Tibial artery (tissue), 4 donors: ENCODE results near the gene DHX30.

Experiments
- DNase-seq, 2 donors: peaks; one replicate each; pipeline ENCODE4 v3.0.0-alpha.2; 2019
- H3K27ac ChIP-seq, 2 donors: fragments of 200-600 bp; sonication (generic) in 1 of 2; 1 replicate in 1 of 2; 2 replicates in 1 of 2; pipeline ENCODE4 v1.5.1; 2018 to 2019; ENCODE audit warnings: mild to moderate bottlenecking in 1 of 2
- H3K27me3 ChIP-seq, 2 donors: fragments of 200-600 bp; sonication (generic) in 1 of 2; one replicate each; pipeline versions ENCODE4 v1.5.1 to v1.6.0; 2016 to 2019
- H3K36me3 ChIP-seq, 3 donors: fragments of 200-600 bp; sonication (generic) in 2 of 3; one replicate each; pipeline ENCODE4 v1.5.1; 2016 to 2019; ENCODE audit warnings: mild to moderate bottlenecking in 2 of 3
- H3K4me1 ChIP-seq, 4 donors: fragments of 200-600 bp; sonication (generic) in 2 of 4; 1 replicate in 3 of 4; 2 replicates in 1 of 4; pipeline ENCODE4 v1.5.1; 2016 to 2019
- H3K4me3 ChIP-seq, 2 donors: fragments of 200-600 bp; sonication (generic) in 1 of 2; 1 replicate in 1 of 2; 2 replicates in 1 of 2; pipeline ENCODE4 v1.5.1; 2018 to 2019; ENCODE audit warnings: mild to moderate bottlenecking in 2 of 2
- H3K9me3 ChIP-seq, 3 donors: fragments of 200-600 bp; sonication (generic) in 1 of 3; one replicate each; pipeline ENCODE4 v1.5.1; 2016 to 2019
- intact Hi-C: fragments of 100-400 bp; cut with DNase I; formaldehyde crosslinking; loops from one replicate; pipeline ENCODE4 v1.15.0; 2023; ENCODE audit warnings: low total_unique reads
- TF ChIP-seq, protein P1 (sequence below), 2 experiments: fragments of 200-600 bp in 1 of 2; fragments of 450-650 bp in 1 of 2; IDR thresholded peaks; one replicate each; pipeline ENCODE4 v1.5.1; 2017 to 2019; ENCODE audit warnings: antibody characterized with exemption in 2 of 2, mild to moderate bottlenecking in 1 of 2, moderate library complexity in 1 of 2

The DHX30 gene

DNA sequence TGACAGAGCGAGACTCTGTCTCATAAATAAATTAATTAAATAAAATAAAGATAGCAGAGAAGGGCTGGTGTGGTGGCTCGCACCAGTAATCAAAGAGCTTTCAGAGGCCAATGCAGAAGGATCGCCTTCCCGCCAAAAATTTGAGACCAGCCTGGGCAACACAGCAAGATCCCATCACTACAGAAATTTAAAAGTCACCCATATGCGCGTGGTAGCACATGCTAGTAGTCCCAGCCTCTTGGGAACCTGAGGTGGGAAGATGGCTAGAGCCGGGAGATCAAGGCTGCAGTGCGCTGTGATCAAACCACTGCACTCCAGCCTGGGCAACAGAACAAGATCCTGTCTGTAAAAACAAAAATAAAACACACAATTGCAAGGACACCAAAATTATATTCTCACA, 30.9 kb upstream of the DHX30 start:
- no peak for DNase-seq
- Histone ChIP-seq H3K36me3 (peaks cover 15 to 27% (median 19%) of the 10 kb centered on the region in 3 donors), H3K4me3 (no peak overlapping the region), H3K4me1 (peaks cover 0 to 10% (median 0%) of the 10 kb centered on the region in 4 donors), H3K9me3 (no peaks in the 10 kb centered on the region), H3K27ac (no peak overlapping the region), H3K27me3 (no peaks in the 10 kb centered on the region)
- intact Hi-C loops, result no loop called here
- TF ChIP-seq, protein P1, sequence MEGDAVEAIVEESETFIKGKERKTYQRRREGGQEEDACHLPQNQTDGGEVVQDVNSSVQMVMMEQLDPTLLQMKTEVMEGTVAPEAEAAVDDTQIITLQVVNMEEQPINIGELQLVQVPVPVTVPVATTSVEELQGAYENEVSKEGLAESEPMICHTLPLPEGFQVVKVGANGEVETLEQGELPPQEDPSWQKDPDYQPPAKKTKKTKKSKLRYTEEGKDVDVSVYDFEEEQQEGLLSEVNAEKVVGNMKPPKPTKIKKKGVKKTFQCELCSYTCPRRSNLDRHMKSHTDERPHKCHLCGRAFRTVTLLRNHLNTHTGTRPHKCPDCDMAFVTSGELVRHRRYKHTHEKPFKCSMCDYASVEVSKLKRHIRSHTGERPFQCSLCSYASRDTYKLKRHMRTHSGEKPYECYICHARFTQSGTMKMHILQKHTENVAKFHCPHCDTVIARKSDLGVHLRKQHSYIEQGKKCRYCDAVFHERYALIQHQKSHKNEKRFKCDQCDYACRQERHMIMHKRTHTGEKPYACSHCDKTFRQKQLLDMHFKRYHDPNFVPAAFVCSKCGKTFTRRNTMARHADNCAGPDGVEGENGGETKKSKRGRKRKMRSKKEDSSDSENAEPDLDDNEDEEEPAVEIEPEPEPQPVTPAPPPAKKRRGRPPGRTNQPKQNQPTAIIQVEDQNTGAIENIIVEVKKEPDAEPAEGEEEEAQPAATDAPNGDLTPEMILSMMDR (IDR thresholded peaks at IDR 0.05), result no peak

GRCh38 chr3:47772788-47773187, 30.1 kb upstream of the DHX30 start:
- Histone ChIP-seq H3K27ac (no peak overlapping the region), H3K4me3 (no peak overlapping the region), H3K9me3 (no peaks in the 10 kb centered on the region), H3K36me3 (peaks cover 15 to 27% (median 19%) of the 10 kb centered on the region in 3 donors), H3K27me3 (no peaks in the 10 kb centered on the region), H3K4me1 (peaks cover 0 to 16% (median 0%) of the 10 kb centered on the region in 4 donors)
- DNase-seq, result peak in 1 of 2 donors; percentile 29
- TF ChIP-seq, protein P1 (IDR thresholded peaks at IDR 0.05), result no peak
- intact Hi-C loops, result no loop called here

GRCh38 chr3:47778746-47779145, 24.2 kb upstream of the DHX30 start:
- intact Hi-C loops, result no loop called here
- Histone ChIP-seq H3K4me3 (no peak overlapping the region), H3K36me3 (no peaks in the 10 kb centered on the region), H3K9me3 (no peaks in the 10 kb centered on the region), H3K4me1 (peaks cover 0 to 41% (median 26%) of the 10 kb centered on the region in 4 donors), H3K27me3 (no peaks in the 10 kb centered on the region), H3K27ac (no peak overlapping the region)
- no peak for DNase-seq
- TF ChIP-seq, protein P1 (IDR thresholded peaks at IDR 0.05), result no peak

DNA sequence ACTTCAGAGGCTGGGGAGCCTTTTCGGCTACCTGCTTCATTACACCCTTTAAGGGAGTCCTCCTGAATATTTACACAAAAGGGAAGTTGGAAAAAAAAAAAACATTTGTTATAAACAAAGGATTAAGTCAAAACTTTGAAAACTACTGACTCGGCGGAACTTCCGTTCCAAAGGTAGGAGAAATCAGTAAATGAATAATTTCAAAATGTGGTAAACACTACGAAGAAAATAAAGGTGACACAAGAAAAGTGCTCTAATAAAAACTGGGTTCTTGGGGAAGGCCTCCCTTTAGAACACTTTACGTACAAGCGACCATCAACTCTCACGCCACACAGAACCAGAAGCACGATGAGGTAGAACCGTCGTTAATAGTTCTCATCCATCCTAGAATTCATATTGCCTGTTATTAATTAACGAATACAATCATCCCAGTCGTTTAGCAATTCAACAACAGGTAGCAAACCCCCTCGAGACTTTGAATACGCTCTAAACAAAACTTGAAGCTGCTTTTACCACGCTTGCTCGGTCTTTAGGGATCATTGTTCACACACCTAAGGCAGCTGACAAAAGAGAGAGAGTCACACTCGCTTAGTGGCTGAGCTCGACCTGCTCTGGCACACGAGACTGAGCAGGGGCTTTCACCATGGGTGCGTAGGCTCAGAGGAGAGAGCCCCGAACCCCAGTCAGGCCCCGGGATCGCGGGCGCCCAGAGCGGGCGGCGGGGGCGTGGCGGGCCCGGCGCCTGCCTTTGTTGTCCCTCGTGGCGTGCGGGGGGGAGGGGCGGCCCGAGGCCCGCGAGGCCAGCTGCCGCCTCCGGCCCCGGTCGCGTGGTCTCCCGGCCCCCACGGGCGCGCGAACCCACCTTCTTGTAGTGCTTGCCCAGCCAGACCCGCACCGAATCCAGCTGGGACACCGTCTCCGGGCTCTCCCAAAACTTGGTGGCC, 21.9 kb upstream of the DHX30 start:
- intact Hi-C loops, result no loop called here
- peak; percentile 48 to 81 for DNase-seq
- Histone ChIP-seq H3K4me1 (peaks cover 0 to 37% (median 26%) of the 10 kb centered on the region in 4 donors), H3K4me3 (peak overlapping the region; percentile 91 to 100), H3K36me3 (no peaks in the 10 kb centered on the region), H3K9me3 (no peaks in the 10 kb centered on the region), H3K27me3 (no peaks in the 10 kb centered on the region), H3K27ac (peak overlapping the region; percentile 94 to 97)
- TF ChIP-seq, protein P1 (IDR thresholded peaks at IDR 0.05), result no peak

- Histone ChIP-seq H3K27me3 (no peaks in the 10 kb centered on the region), H3K4me1 (peaks cover 0 to 33% (median 26%) of the 10 kb centered on the region in 4 donors), H3K27ac (peak within 1 kb of the TSS; percentile 94 to 97), H3K36me3 (no peaks in the 10 kb centered on the region), H3K4me3 (peak within 1 kb of the TSS; percentile 91 to 100), H3K9me3 (no peaks in the 10 kb centered on the region)
- TF ChIP-seq, protein P1 (IDR thresholded peaks at IDR 0.05), result peak; percentile 9 to 31
- intact Hi-C loops, result no loop called here
- DNase-seq, result peak; percentile 97 to 99
Observed at GRCh38 chr3:47781685-47782445, 21.1 kb upstream of the DHX30 start, which contains the start of gene SMARCC1. TSS of gene SMARCC1 (minus strand) at chr3:47781893. CDS start at chr3:47781797, 96 bp downstream.
